ENCODE measurements around the gene BFAR. TPM values are rescaled to one million over a fixed set of nuclear protein-coding genes. Genes with fewer than 3 reads are reported as not detected.

The BFAR gene
- total and polyA plus RNA-seq, 2 of the 8 experiments (the other 6 are each of a cell fraction or from before 2014, with no cell fraction given) = 56.9 to 78.2 TPM

- no peaks in the 10 kb centered on the region for H3K27me3 ChIP-seq (replicated peaks in 1 of 4; ENCODE audit: control insufficient read depth in 3 of 4, extremely low read depth in 1 of 4, insufficient read depth in 3 of 4, low read length in 3 of 4)
- H2BK15ac ChIP-seq (ENCODE audit: low read length) = no peak overlapping the region
- peaks cover under 1% of the 10 kb centered on the region; the same call in 1 of the 2 replicates for H3K23me2 ChIP-seq (ENCODE audit: low read depth, low read length)
- no peak overlapping the region for H3K4ac ChIP-seq (replicated peaks; ENCODE audit: insufficient read length, low read depth, low read length)
- no peak overlapping the region for H2BK20ac ChIP-seq (ENCODE audit: low read length)
- H3K36me3 ChIP-seq (ENCODE audit: control insufficient read depth in 2 of 4, insufficient read depth in 4 of 4, low read length in 3 of 4) = peaks cover 0 to 15% (median 6%) of the 10 kb centered on the region in 4 experiments; a peak in 4 of 8 replicates
- H3K56ac ChIP-seq (replicated peaks; ENCODE audit: insufficient read length, low read depth, low read length) = no peak overlapping the region
- no peak overlapping the region for H3K4me3 ChIP-seq (ENCODE audit: extremely low read depth in 1 of 4, insufficient read depth in 2 of 4, low read depth in 3 of 4, low read length in 4 of 4)
- no peaks in the 10 kb centered on the region for H3K4me1 ChIP-seq (replicated peaks in 1 of 4; ENCODE audit: control insufficient read depth in 3 of 4, insufficient read depth in 4 of 4, low read length in 3 of 4)
- no peak overlapping the region for H2BK12ac ChIP-seq (ENCODE audit: low read depth, low read length)
- no peak overlapping the region for H3K14ac ChIP-seq (ENCODE audit: insufficient read length)
- H2BK120ac ChIP-seq (replicated peaks; ENCODE audit: low read depth, low read length) = no peak overlapping the region
- no peak overlapping the region for H2BK5ac ChIP-seq (ENCODE audit: low read depth, low read length)
- no peak overlapping the region for H3K4me2 ChIP-seq (ENCODE audit: insufficient read depth in 1 of 2, low read depth in 2 of 2, low read length in 2 of 2)
- H3K27ac ChIP-seq (ENCODE audit: low read depth, low read length) = no peak overlapping the region
- no peak overlapping the region for H3K23ac ChIP-seq (ENCODE audit: insufficient read length)
- DNase-seq (ENCODE audit: low read depth in 1 of 2, low spot score in 2 of 2) = no peak
- no peak overlapping the region for H2AK5ac ChIP-seq (ENCODE audit: low read depth, low read length)
- CTCF ChIA-PET (ENCODE audit: partially characterized antibody) = no interaction called here
- no peaks in the 10 kb centered on the region for H3K79me1 ChIP-seq (ENCODE audit: low read depth, low read length)
- no peak for FAIRE-seq
- H4K91ac ChIP-seq (replicated peaks; ENCODE audit: insufficient read length, low read length) = no peak overlapping the region
- no peak overlapping the region for H4K8ac ChIP-seq (ENCODE audit: extremely low read depth, insufficient read depth, low read length)
- no peak overlapping the region for H4K5ac ChIP-seq (ENCODE audit: insufficient read length, low read depth, low read length)
- H3K9me3 ChIP-seq (ENCODE audit: insufficient read depth in 2 of 2, low read depth in 1 of 2, low read length in 1 of 2) = no peaks in the 10 kb centered on the region
- no peak overlapping the region for H2AFZ ChIP-seq (ENCODE audit: low read length)
- H3K79me2 ChIP-seq (ENCODE audit: control insufficient read depth in 1 of 2, insufficient read depth in 2 of 2, low read length in 2 of 2) = no peaks in the 10 kb centered on the region
- POLR2A ChIA-PET (ENCODE audit: partially characterized antibody) = no interaction called here
- H3K18ac ChIP-seq (ENCODE audit: extremely low read depth, low read length) = no peak overlapping the region
- WGBS, 2 experiments (ENCODE audit: extremely low coverage in 1 of 2, insufficient coverage in 1 of 2, insufficient read length in 1 of 2, insufficient replicate concordance in 2 of 2, low coverage in 1 of 2, low lambda C conversion rate in 2 of 2, missing lambda C conversion rate in 1 of 2) = 91% methylated on average over 7 of the region's 7 CpGs; no CpG with 5 or more reads in 1 of the 2 experiments
- H4K20me1 ChIP-seq (replicated peaks in 1 of 2; ENCODE audit: control insufficient read depth in 1 of 2, insufficient read depth in 2 of 2, low read length in 2 of 2) = peaks cover 2 to 3% of the 10 kb centered on the region in 2 experiments
- H3K9ac ChIP-seq (replicated peaks in 1 of 4; ENCODE audit: extremely low read depth in 1 of 4, low read depth in 3 of 4, low read length in 3 of 4) = no peak overlapping the region
- no peak for TF ChIP-seq JUN (IDR thresholded peaks at IDR 0.05; ENCODE audit: low read depth, low read length)
- no peak for TF ChIP-seq CBX8 (IDR thresholded peaks at IDR 0.05; ENCODE audit: borderline replicate concordance, low read depth, low read length)
- no peak for TF ChIP-seq CTBP2 (IDR thresholded peaks at IDR 0.05; ENCODE audit: borderline replicate concordance, insufficient read depth, insufficient read length, low read length)
- no peak for TF ChIP-seq SIX5 (IDR thresholded peaks at IDR 0.05; ENCODE audit: low read depth, low read length)
- no peak for TF ChIP-seq JUND (IDR thresholded peaks at IDR 0.05; ENCODE audit: low read length)
- TF ChIP-seq GABPA (IDR thresholded peaks at IDR 0.05; ENCODE audit: borderline replicate concordance, insufficient read depth, low read length) = no peak
- TF ChIP-seq SIRT6 (IDR thresholded peaks at IDR 0.05; ENCODE audit: low read length) = no peak
- no peak for TF ChIP-seq EZH2 (IDR thresholded peaks at IDR 0.05; ENCODE audit: low read depth, low read length, severe bottlenecking)
- no peak for TF ChIP-seq SP2 (IDR thresholded peaks at IDR 0.05; ENCODE audit: low read length)
- no peak for TF ChIP-seq RAD21 (IDR thresholded peaks at IDR 0.05 in 1 of 2, conservative IDR thresholded peaks at IDR 0.05 in 1 of 2; ENCODE audit: low read depth in 2 of 2, low read length in 2 of 2)
- TF ChIP-seq CREB1 (IDR thresholded peaks at IDR 0.05) = no peak
- no peak for TF ChIP-seq SP4 (IDR thresholded peaks at IDR 0.05; ENCODE audit: low read length)
- no peak for TF ChIP-seq PHF8 (conservative IDR thresholded peaks at IDR 0.05; ENCODE audit: low read depth, low read length)
- no peak for TF ChIP-seq EP300 (IDR thresholded peaks at IDR 0.05; ENCODE audit: borderline replicate concordance in 1 of 2, low read depth in 2 of 2, low read length in 2 of 2)
Measured at GRCh38 chr16:14672403-14672971, 39.7 kb downstream of the BFAR start.
